HepG2 (cell line): Measurements from ENCODE around the gene FURIN. TPM values are rescaled to one million over a fixed set of nuclear protein-coding genes. Genes with fewer than 3 reads are reported as not detected.

Experiments
- polyA plus RNA-seq, 8 experiments: library from polyadenylated mRNA; depleted of rRNA in 3 of 8; stranded (reverse) in 7 of 8; unstranded in 1 of 8; fragments of >200 nt; fragmentation: Illumina TruSeq in 4 of 8; extraction: Trizol in 4 of 8; gene quantifications; 2 replicates each; pipeline versions ENCODE4 v1.2.1 to v1.2.3, GENCODE V29; 2011 to 2016; ENCODE audit warnings: low read depth in 4 of 8, missing spikeins in 1 of 8, mixed read lengths in 1 of 8; ENCODE audit not compliant: insufficient read depth in 1 of 8
- total RNA-seq, 5 experiments: library from RNA; depleted of rRNA; stranded (reverse); fragments of >200 nt; fragmentation: Illumina TruSeq; extraction: Trizol; gene quantifications; 2 replicates each; pipeline ENCODE4 v1.2.3, GENCODE V29; 2016; ENCODE audit warnings: low read depth in 1 of 5
- TF ChIP-seq, protein P1 (sequence below): sonication (generic); formaldehyde crosslinking; IDR thresholded peaks from 2 replicates; pipeline ENCODE4 v1.4.0; 2020; ENCODE audit warnings: missing genetic modification reagents, borderline replicate concordance
- TF ChIP-seq, protein P2 (sequence below): IDR thresholded peaks from 2 replicates; pipeline ENCODE4 v1.6.1; 2018; ENCODE audit warnings: missing genetic modification reagents
- TF ChIP-seq, protein P3 (sequence below): sonication (generic); formaldehyde crosslinking; IDR thresholded peaks from 2 replicates; pipeline ENCODE4 v1.8.0; 2022; ENCODE audit warnings: missing genetic modification reagents, mild to moderate bottlenecking, inconsistent platforms, borderline replicate concordance

Gene FURIN
- total and polyA plus RNA-seq, 2 of the 13 experiments (the other 11 are each of a cell fraction or from before 2014, with no cell fraction given) = 15.2 to 17.4 TPM

DNA sequence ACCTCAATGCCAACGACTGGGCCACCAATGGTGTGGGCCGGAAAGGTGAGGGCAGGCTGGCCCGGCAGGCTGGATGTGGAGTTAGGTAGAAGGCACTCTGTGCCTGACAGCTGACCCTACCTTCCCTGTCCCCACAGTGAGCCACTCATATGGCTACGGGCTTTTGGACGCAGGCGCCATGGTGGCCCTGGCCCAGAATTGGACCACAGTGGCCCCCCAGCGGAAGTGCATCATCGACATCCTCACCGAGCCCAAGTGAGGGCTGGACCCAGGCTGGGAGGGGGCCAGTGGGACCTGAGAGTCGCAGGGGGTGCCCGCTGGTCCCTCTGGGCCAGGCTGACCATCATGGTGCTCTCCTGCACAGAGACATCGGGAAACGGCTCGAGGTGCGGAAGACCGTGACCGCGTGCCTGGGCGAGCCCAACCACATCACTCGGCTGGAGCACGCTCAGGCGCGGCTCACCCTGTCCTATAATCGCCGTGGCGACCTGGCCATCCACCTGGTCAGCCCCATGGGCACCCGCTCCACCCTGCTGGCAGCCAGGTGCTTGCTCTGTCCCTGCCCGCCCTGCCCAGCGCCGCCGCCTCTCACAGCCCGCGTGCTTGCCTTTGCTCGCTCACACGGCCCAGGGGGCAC, 11.5 kb downstream of the FURIN start (continued):
- TF ChIP-seq, protein P1, sequence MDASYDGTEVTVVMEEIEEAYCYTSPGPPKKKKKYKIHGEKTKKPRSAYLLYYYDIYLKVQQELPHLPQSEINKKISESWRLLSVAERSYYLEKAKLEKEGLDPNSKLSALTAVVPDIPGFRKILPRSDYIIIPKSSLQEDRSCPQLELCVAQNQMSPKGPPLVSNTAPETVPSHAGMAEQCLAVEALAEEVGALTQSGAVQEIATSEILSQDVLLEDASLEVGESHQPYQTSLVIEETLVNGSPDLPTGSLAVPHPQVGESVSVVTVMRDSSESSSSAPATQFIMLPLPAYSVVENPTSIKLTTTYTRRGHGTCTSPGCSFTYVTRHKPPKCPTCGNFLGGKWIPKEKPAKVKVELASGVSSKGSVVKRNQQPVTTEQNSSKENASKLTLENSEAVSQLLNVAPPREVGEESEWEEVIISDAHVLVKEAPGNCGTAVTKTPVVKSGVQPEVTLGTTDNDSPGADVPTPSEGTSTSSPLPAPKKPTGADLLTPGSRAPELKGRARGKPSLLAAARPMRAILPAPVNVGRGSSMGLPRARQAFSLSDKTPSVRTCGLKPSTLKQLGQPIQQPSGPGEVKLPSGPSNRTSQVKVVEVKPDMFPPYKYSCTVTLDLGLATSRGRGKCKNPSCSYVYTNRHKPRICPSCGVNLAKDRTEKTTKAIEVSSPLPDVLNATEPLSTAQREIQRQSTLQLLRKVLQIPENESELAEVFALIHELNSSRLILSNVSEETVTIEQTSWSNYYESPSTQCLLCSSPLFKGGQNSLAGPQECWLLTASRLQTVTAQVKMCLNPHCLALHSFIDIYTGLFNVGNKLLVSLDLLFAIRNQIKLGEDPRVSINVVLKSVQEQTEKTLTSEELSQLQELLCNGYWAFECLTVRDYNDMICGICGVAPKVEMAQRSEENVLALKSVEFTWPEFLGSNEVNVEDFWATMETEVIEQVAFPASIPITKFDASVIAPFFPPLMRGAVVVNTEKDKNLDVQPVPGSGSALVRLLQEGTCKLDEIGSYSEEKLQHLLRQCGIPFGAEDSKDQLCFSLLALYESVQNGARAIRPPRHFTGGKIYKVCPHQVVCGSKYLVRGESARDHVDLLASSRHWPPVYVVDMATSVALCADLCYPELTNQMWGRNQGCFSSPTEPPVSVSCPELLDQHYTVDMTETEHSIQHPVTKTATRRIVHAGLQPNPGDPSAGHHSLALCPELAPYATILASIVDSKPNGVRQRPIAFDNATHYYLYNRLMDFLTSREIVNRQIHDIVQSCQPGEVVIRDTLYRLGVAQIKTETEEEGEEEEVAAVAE (CRISPR knock-in tag) = no peak
- TF ChIP-seq, protein P2, sequence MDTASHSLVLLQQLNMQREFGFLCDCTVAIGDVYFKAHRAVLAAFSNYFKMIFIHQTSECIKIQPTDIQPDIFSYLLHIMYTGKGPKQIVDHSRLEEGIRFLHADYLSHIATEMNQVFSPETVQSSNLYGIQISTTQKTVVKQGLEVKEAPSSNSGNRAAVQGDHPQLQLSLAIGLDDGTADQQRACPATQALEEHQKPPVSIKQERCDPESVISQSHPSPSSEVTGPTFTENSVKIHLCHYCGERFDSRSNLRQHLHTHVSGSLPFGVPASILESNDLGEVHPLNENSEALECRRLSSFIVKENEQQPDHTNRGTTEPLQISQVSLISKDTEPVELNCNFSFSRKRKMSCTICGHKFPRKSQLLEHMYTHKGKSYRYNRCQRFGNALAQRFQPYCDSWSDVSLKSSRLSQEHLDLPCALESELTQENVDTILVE (CRISPR knock-in tag) = no peak
- TF ChIP-seq, protein P3, sequence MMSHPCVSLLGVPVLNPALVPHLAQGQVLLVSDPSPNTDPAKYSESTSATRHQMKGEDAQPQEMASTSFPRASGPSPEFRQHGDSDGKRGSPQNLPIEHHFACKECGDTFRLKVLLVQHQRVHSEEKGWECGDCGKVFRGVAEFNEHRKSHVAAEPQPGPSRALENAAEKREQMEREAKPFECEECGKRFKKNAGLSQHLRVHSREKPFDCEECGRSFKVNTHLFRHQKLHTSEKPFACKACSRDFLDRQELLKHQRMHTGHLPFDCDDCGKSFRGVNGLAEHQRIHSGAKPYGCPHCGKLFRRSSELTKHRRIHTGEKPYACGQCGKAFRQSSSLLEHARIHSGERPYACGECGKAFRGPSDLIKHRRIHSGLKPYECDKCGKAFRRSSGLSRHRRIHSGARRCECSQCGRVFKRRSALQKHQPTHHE (CRISPR knock-in tag) = no peak
